Mucosa of descending colon (tissue), 3 donors: ENCODE data around the gene KCNN3. TPM values are rescaled to one million over a fixed set of nuclear protein-coding genes. Genes with fewer than 3 reads are reported as not detected.

Source experiments
- ATAC-seq: fragments of 200-7000 bp; cut with Tn5 transposase; one replicate; pipeline ENCODE4 v1.9.1; 2020; ENCODE audit warnings: mild to moderate bottlenecking, moderate library complexity
- DNase-seq, 3 donors: peaks; one replicate each; pipeline ENCODE4 v3.0.0-alpha.2; 2020
- H3K36me3 ChIP-seq: fragments of 200-600 bp; one replicate; pipeline ENCODE4 v1.8.0; 2021; ENCODE audit warnings: low read depth, mild to moderate bottlenecking
- H3K4me1 ChIP-seq: fragments of 200-600 bp; one replicate; pipeline ENCODE4 v1.8.0; 2021; ENCODE audit warnings: low read depth, mild to moderate bottlenecking
- H3K4me3 ChIP-seq: fragments of 200-600 bp; one replicate; pipeline ENCODE4 v1.8.0; 2021; ENCODE audit warnings: mild to moderate bottlenecking
- H3K9me3 ChIP-seq: fragments of 200-600 bp; one replicate; pipeline ENCODE4 v1.8.0; 2021; ENCODE audit warnings: mild to moderate bottlenecking
- intact Hi-C, 2 donors: fragments of 100-400 bp; cut with DNase I in 1 of 2; cut with micrococcal nuclease in 1 of 2; formaldehyde crosslinking; loops; one replicate each; pipeline versions ENCODE4 v1.11.0 to v1.11.1; 2022; cut with DNase I, micrococcal nuclease
- total RNA-seq, 3 donors: library from RNA; stranded (reverse); fragmentation: NEBNext Ultra II Directional in 2 of 3; extraction: Animal tissue kit (Norgen Biotek cat#: 25700) in 2 of 3; gene quantifications; one replicate each; pipeline versions ENCODE4 v1.2.1 to v1.2.4, GENCODE V29; 2021 to 2023
- TF ChIP-seq, protein P1 (sequence below): fragments of 200-600 bp; IDR thresholded peaks from one replicate; pipeline ENCODE4 v1.8.0; 2022; ENCODE audit warnings: antibody characterized with exemption, mild to moderate bottlenecking
- donor health status: DM: no; HTN: no; CAD: no; lungs with moderate emphysema.
- donor health status: DM: no; HTN: no; CAD: no.
- donor health status: DM: no; HTN: yes; CAD: no.

Gene KCNN3
- total RNA-seq, 3 donors from 2014 or later = 1.5 to 19.3 (median 2.0) TPM

DNA sequence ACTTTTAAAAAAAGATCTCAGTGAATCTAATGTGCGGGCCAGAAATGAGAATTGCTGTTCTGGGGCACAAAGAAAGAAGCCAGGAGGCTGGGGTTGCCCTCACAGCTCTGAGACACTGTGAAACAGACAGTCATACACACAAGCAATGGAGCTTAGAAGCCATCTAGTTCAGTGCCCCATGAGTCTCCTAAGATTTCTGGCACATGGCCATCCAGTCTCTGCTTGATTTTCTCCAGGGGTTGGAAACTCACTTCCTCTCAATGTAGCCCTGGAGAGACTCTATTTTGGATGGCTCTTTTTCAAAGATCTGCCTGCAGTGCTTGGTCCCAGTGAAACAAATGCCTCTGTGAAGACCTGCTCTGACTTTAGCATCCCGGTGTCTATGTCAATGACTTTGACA, 38.6 kb downstream of the KCNN3 start:
- DNase-seq = no peak
- intact Hi-C loops = no loop called here
- Histone ChIP-seq H3K36me3 (no peaks in the 10 kb centered on the region), H3K4me1 (no peaks in the 10 kb centered on the region), H3K9me3 (no peaks in the 10 kb centered on the region), H3K4me3 (no peak overlapping the region)
- ATAC-seq = no peak
- TF ChIP-seq, protein P1, sequence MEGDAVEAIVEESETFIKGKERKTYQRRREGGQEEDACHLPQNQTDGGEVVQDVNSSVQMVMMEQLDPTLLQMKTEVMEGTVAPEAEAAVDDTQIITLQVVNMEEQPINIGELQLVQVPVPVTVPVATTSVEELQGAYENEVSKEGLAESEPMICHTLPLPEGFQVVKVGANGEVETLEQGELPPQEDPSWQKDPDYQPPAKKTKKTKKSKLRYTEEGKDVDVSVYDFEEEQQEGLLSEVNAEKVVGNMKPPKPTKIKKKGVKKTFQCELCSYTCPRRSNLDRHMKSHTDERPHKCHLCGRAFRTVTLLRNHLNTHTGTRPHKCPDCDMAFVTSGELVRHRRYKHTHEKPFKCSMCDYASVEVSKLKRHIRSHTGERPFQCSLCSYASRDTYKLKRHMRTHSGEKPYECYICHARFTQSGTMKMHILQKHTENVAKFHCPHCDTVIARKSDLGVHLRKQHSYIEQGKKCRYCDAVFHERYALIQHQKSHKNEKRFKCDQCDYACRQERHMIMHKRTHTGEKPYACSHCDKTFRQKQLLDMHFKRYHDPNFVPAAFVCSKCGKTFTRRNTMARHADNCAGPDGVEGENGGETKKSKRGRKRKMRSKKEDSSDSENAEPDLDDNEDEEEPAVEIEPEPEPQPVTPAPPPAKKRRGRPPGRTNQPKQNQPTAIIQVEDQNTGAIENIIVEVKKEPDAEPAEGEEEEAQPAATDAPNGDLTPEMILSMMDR = no peak

DNA sequence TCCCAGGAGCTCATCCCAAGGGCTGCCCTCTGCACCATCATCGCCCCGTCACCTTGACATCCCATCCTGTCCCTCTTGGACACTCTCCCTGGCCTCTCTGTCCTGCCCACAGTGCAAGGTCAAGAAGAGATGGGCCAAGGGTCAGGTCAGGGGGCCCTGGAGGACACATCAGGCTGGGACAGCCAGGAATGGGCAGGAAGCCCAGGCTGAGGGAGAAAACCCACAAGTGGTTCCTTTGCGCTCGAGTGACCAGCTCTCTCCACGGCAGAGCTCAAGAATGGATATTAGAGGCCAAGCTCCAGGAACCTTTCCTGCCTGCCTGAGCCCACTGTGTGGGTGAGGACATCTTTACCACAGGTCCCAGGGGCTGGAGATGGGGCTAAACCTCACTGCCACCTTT, 41.0 kb downstream of the KCNN3 start:
- intact Hi-C loops = no loop called here
- DNase-seq (no peak), ATAC-seq (no peak)
- TF ChIP-seq, protein P1 = no peak
- H3K4me3 ChIP-seq = no peak overlapping the region
- no peaks in the 10 kb centered on the region for H3K9me3 ChIP-seq
- no peaks in the 10 kb centered on the region for H3K4me1 ChIP-seq
- no peaks in the 10 kb centered on the region for H3K36me3 ChIP-seq

DNA sequence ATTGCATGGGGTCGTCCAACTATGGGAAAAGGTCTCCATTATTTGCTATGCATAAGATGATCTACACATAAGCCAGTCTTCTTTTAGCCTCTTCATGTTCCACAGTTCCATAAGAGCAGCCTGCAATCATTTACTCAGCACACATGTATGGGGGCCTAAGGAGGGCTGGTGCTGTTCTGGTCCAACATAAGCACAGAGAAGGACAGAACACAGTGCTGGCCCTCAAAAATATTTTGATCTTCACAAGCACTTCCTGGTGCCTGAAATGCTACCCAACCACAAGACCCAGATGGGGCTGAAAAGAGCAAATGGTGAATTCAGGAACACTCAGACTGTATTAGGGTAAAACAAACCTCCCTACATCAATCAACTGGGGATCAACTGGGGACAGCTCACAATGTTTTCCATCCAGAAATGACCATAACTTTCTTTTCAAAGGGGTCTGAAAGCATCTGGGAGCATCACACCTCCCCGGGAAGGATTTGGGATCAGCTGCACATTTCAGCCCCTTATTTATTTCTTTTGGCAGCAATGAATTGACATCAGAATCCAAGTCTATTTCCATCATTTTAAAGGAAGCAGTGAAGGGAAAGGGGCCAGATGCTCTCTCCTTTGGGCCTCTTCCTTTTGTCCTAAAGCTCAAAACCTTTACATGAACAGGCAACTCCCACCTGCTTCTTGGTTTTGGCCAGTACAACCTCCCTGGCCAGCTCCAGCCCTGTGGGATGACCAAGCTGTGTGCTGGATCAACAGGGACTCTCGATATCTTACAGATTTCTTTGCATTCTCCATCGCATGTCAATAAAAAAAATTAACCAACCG, 45.7 kb downstream of the KCNN3 start:
- DNase-seq = no peak
- intact Hi-C loops = no loop called here
- H3K9me3 ChIP-seq = no peaks in the 10 kb centered on the region
- H3K36me3 ChIP-seq = no peaks in the 10 kb centered on the region
- H3K4me1 ChIP-seq = peaks cover 3% of the 10 kb centered on the region
- TF ChIP-seq, protein P1 = no peak
- no peak overlapping the region for H3K4me3 ChIP-seq
- ATAC-seq = no peak

DNA sequence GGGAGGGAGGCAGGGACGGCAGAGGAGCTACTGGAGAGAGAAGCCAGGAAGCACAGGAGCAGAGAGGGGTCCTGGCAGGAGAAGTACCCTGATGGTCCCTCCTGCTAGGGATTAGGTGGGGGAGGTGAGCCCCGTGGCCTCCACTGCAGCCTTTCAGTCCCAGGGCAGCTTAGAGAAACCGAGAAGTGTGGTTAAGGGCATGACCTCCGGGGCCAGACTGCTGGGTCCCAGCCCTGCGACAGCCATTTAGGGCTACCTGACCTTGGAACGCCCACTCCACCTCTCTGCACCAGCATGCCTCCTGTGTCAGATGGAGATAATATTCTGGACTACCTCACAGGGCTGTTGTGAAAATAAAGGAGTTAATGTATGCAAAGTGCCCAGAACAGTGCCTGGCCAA, 47.4 kb downstream of the KCNN3 start:
- TF ChIP-seq, protein P1 = no peak
- no peak overlapping the region for H3K4me3 ChIP-seq
- DNase-seq (peak in 1 of 3 donors; percentile 22), ATAC-seq (no peak)
- peaks cover 3% of the 10 kb centered on the region for H3K4me1 ChIP-seq
- intact Hi-C loops = no loop called here
- H3K36me3 ChIP-seq = no peaks in the 10 kb centered on the region
- no peaks in the 10 kb centered on the region for H3K9me3 ChIP-seq

DNA sequence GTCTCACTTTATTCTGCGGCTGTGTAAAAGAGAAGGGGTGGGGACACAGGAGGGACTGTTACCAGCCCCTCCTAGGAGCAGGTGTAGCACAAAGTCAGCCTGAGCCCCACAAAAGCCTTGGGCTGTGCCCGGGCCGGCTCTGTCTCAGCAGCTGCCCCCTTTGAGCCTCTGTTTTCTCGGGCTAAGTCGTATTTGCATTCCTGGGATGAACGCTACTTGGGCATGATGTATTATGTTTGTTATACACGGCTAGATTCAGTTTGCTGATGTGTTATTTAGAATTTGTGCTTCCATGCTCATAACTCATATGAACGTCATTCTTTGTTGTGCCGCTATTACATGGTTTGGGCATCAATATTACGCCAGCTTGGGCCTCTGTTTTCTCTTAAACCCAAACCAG, 47.8 kb downstream of the KCNN3 start:
- H3K36me3 ChIP-seq = no peaks in the 10 kb centered on the region
- no peak for DNase-seq
- no peaks in the 10 kb centered on the region for H3K9me3 ChIP-seq
- no peak overlapping the region for H3K4me3 ChIP-seq
- ATAC-seq = no peak
- peaks cover 3% of the 10 kb centered on the region for H3K4me1 ChIP-seq
- intact Hi-C loops = no loop called here
- TF ChIP-seq, protein P1 = no peak
